ENCODE measurements around the gene MAL.

MAL gene

GRCh38 chr2:95052307-95052706, 26.8 kb downstream of the MAL start:
- Mint-ChIP-seq H3K36me3 (ENCODE audit: low read depth) (peaks cover 8% of the 10 kb centered on the region), H3K4me3 (no peak overlapping the region), H3K4me1 (peaks cover 80% of the 10 kb centered on the region), H3K9me3 (no peaks in the 10 kb centered on the region), H3K27me3 (no peaks in the 10 kb centered on the region), H3K27ac (no peak overlapping the region)
- DNase-seq (no peak), ATAC-seq (no peak)

- H3K27ac Mint-ChIP-seq = no peak overlapping the region
- H3K4me3 Mint-ChIP-seq = no peak overlapping the region
- DNase-seq (no peak), ATAC-seq (no peak)
- peaks cover 74% of the 10 kb centered on the region for H3K4me1 Mint-ChIP-seq
- H3K27me3 Mint-ChIP-seq = no peaks in the 10 kb centered on the region
- H3K9me3 Mint-ChIP-seq = no peaks in the 10 kb centered on the region
- H3K36me3 Mint-ChIP-seq (ENCODE audit: low read depth) = peaks cover 8% of the 10 kb centered on the region
Observed at GRCh38 chr2:95052804-95053479, 27.4 kb downstream of the MAL start.

GRCh38 chr2:95053543-95053942, 28.0 kb downstream of the MAL start:
- H3K27me3 Mint-ChIP-seq = no peaks in the 10 kb centered on the region

GRCh38 chr2:95054016-95054415, 28.5 kb downstream of the MAL start:
- H3K9me3 Mint-ChIP-seq = no peaks in the 10 kb centered on the region
- H3K27me3 Mint-ChIP-seq = no peaks in the 10 kb centered on the region
- H3K27ac Mint-ChIP-seq = peak overlapping the region; percentile 52
- DNase-seq (no peak), ATAC-seq (no peak)
- H3K4me3 Mint-ChIP-seq = no peak overlapping the region
- H3K4me1 Mint-ChIP-seq = peaks cover 68% of the 10 kb centered on the region
- H3K36me3 Mint-ChIP-seq (ENCODE audit: low read depth) = peaks cover 8% of the 10 kb centered on the region

More at GRCh38 chr2:95053543-95053942, 28.0 kb downstream of the MAL start:
- Mint-ChIP-seq H3K27ac (no peak overlapping the region), H3K36me3 (ENCODE audit: low read depth) (peaks cover 8% of the 10 kb centered on the region), H3K4me1 (peaks cover 73% of the 10 kb centered on the region), H3K9me3 (no peaks in the 10 kb centered on the region), H3K4me3 (no peak overlapping the region)
- ATAC-seq (no peak), DNase-seq (peak; percentile 44)

- Mint-ChIP-seq H3K27ac (no peak overlapping the region), H3K9me3 (no peaks in the 10 kb centered on the region), H3K4me1 (peaks cover 60% of the 10 kb centered on the region), H3K27me3 (no peaks in the 10 kb centered on the region), H3K4me3 (no peak overlapping the region), H3K36me3 (ENCODE audit: low read depth) (peaks cover 8% of the 10 kb centered on the region)
- no peak for DNase-seq
- no peak for ATAC-seq
Observed at GRCh38 chr2:95055262-95055661, 29.8 kb downstream of the MAL start.

DNA sequence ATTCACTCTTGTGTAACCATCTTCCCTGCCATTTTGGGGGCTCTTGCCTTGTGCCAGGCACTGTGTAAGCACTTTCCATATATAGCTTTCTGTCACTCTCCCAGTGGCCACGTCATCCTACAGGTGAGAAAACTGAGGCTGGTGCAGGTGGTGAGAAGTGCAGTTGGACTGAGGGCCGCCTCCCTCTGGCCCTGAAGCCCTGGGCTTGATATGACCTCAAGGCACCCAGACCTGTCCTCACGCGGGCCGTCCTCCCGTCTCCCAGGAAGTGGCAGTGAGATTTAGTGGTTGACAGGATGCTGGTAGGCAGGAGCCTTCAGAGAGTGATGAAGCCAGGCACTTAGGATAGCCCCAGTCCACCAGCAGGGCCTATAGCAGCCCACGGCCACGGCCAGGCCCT, 30.5 kb downstream of the MAL start:
- Mint-ChIP-seq H3K4me1 (peaks cover 53% of the 10 kb centered on the region), H3K27ac (no peak overlapping the region), H3K27me3 (no peaks in the 10 kb centered on the region), H3K4me3 (no peak overlapping the region), H3K36me3 (ENCODE audit: low read depth) (peaks cover 5% of the 10 kb centered on the region), H3K9me3 (no peaks in the 10 kb centered on the region)
- no peak for ATAC-seq
- no peak for DNase-seq

GRCh38 chr2:95056461-95057459, 31.3 kb downstream of the MAL start:
- Mint-ChIP-seq H3K4me3 (no peak overlapping the region), H3K4me1 (peaks cover 49% of the 10 kb centered on the region), H3K36me3 (ENCODE audit: low read depth) (peaks cover 2% of the 10 kb centered on the region), H3K27me3 (no peaks in the 10 kb centered on the region), H3K9me3 (no peaks in the 10 kb centered on the region), H3K27ac (no peak overlapping the region)
- no peak for ATAC-seq
- DNase-seq = no peak

DNA sequence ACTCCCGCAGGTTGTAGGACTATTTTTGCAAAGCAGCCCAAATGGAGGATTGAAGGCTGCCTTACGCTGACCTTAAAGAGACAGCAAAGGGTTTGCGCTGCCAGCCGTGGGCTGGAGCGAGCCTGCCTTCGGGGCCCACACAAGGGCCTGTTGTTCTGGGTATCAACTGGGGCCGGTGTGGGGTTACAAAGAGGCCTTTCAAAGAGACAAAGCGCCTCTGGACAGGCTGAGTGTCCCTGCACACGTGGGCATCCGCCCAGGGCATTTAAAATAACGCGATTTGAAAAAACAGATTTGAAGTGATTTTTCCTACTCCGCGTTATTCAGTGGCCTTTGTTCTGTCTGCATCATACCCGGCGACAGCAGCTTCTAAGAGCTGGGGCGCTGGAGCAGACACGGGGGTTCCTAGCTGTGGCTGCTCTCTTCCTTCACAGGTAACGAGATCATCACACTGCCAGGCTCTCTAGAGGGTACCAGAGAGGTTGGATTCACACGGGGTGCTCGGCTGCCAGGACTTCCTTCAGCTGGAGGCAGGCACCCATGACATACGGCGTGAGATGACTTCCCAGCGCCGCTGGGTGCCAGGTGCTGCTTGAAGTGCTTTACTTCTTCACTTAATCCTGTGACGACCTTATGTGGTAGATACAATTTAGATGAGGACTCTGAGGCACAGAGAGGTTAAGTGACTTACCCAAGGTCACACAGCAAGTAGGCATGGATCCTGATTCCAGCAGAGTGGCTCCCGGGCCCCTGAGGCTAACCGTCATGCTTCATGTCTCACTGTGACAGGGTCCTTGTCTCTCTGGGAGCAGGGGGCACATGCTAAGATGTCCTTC, 32.2 kb downstream of the MAL start:
- H3K4me1 Mint-ChIP-seq = peaks cover 50% of the 10 kb centered on the region

DNA sequence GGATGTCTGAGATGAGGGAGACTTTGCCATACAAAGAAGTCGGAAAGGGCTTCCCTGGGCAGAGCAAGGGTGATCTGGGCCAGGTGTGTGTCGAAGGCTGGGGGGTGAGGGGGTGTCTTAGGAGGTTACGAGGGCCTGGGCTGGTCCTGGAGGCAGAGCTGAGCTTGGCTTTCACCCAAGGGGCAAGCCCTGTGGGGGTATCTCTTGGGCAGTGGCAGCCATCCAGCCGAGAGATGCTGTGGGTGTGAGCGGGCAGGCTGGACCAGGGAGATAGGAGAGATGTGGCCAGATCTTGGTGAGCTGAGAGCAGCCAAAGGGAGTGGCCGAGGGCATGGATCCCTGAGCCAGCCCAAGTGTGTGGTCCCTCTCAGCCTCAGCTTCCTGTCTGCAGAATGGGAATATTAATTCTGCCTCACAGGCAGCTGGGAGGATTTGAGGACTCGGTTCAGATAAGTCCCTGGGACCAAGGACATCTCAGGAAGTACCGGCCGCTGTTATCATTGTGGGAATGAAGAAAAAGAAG, 33.0 kb downstream of the MAL start:
- no peaks in the 10 kb centered on the region for H3K9me3 Mint-ChIP-seq
- no peak overlapping the region for H3K27ac Mint-ChIP-seq
- no peaks in the 10 kb centered on the region for H3K36me3 Mint-ChIP-seq (ENCODE audit: low read depth)
- peaks cover 51% of the 10 kb centered on the region for H3K4me1 Mint-ChIP-seq
- no peak overlapping the region for H3K4me3 Mint-ChIP-seq
- DNase-seq (no peak), ATAC-seq (no peak)
- H3K27me3 Mint-ChIP-seq = no peaks in the 10 kb centered on the region

More for the DNA sequence above, 32.2 kb downstream of the MAL start:
- ATAC-seq = no peak
- no peak overlapping the region for H3K27ac Mint-ChIP-seq
- DNase-seq = no peak
- no peak overlapping the region for H3K4me3 Mint-ChIP-seq
- H3K9me3 Mint-ChIP-seq = no peaks in the 10 kb centered on the region
- H3K27me3 Mint-ChIP-seq = no peaks in the 10 kb centered on the region
- no peaks in the 10 kb centered on the region for H3K36me3 Mint-ChIP-seq (ENCODE audit: low read depth)

DNA sequence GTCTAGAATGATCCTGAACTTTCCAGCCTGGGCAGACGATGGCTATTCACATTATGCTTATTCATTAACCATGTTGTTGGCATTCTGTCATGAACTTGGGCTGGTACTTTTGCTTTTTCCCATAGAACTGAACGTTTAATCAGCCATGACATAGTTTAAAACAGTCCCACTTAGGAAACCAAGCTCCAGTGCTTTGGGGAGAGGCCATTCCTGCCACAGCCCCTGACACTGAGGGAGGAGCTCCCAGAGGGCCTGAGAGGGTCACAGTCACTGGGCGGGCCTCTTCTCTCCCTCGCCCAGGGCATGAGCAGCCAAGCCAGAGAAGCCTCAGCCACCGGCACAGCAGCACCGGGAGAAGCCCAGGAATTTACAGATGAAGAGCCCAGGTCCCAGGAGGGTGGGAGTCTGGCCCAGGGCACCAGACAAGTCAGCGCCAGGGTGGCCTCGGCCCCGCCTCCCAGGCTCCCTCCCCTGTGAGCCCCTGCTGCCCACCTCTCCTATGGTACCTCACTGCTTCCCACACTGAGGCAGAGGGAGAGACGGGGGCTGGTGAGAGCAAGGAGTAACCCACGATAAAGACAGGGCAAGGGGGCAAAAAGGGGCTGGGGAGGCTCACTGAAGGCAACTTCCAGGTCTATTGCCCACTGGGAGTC, 33.6 kb downstream of the MAL start:
- H3K36me3 Mint-ChIP-seq (ENCODE audit: low read depth) = no peaks in the 10 kb centered on the region
- H3K27me3 Mint-ChIP-seq = no peaks in the 10 kb centered on the region
- no peak overlapping the region for H3K27ac Mint-ChIP-seq
- DNase-seq (no peak), ATAC-seq (no peak)
- H3K4me1 Mint-ChIP-seq = peaks cover 48% of the 10 kb centered on the region
- H3K9me3 Mint-ChIP-seq = no peaks in the 10 kb centered on the region
- H3K4me3 Mint-ChIP-seq = no peak overlapping the region

- Mint-ChIP-seq H3K27me3 (no peaks in the 10 kb centered on the region), H3K9me3 (no peaks in the 10 kb centered on the region), H3K36me3 (ENCODE audit: low read depth) (no peaks in the 10 kb centered on the region), H3K27ac (no peak overlapping the region), H3K4me1 (peaks cover 41% of the 10 kb centered on the region), H3K4me3 (no peak overlapping the region)
- ATAC-seq (peak; percentile 12), DNase-seq (no peak)
Observed at GRCh38 chr2:95059656-95060370, 34.3 kb downstream of the MAL start.

GRCh38 chr2:95060446-95061118, 35.1 kb downstream of the MAL start:
- DNase-seq (no peak), ATAC-seq (no peak)
- Mint-ChIP-seq H3K9me3 (no peaks in the 10 kb centered on the region), H3K4me1 (peaks cover 33% of the 10 kb centered on the region), H3K27ac (no peak overlapping the region), H3K27me3 (no peaks in the 10 kb centered on the region), H3K36me3 (ENCODE audit: low read depth) (no peaks in the 10 kb centered on the region), H3K4me3 (no peak overlapping the region)

- Mint-ChIP-seq H3K36me3 (ENCODE audit: low read depth) (no peaks in the 10 kb centered on the region), H3K9me3 (no peaks in the 10 kb centered on the region), H3K4me1 (peaks cover 28% of the 10 kb centered on the region), H3K27me3 (no peaks in the 10 kb centered on the region), H3K27ac (no peak overlapping the region), H3K4me3 (no peak overlapping the region)
- DNase-seq (no peak), ATAC-seq (no peak)
Observed at GRCh38 chr2:95061119-95061512, 35.6 kb downstream of the MAL start.

Measured in activated naive CD8-positive, alpha-beta T cell treated with anti-CD3 and anti-CD28 coated beads, Interleukin-2, amount 50 U/mL, for 24 hours (primary cell).